Endodermal cell (in vitro differentiated cells): ENCODE results near the gene SLC6A8. TPM values are rescaled to one million over a fixed set of nuclear protein-coding genes. Genes with fewer than 3 reads are reported as not detected.
A peak's percentile ranks its signal among the peaks of the same experiment; 100 is the strongest.

Experiments
- DNase-seq: peaks from one replicate; pipeline ENCODE4 v3.0.0-alpha.2; 2017
- H3K27ac ChIP-seq: 2 replicates; pipeline ENCODE4 v1.5.1; 2013; ENCODE audit warnings: mild to moderate bottlenecking, low read depth, low read length, moderate library complexity
- H3K27me3 ChIP-seq: 2 replicates; pipeline ENCODE4 v1.6.1; 2013; ENCODE audit warnings: mild to moderate bottlenecking, low read length, moderate library complexity; ENCODE audit not compliant: insufficient read depth, control insufficient read depth, poor library complexity, severe bottlenecking
- H3K36me3 ChIP-seq: 2 replicates; pipeline ENCODE4 v1.7.0; 2013; ENCODE audit warnings: mild to moderate bottlenecking, low read length, moderate library complexity; ENCODE audit not compliant: control insufficient read depth, insufficient read depth
- H3K4me1 ChIP-seq: one replicate; pipeline ENCODE4 v1.7.0; 2013; ENCODE audit warnings: low read length; ENCODE audit not compliant: control insufficient read depth, insufficient read depth
- H3K4me3 ChIP-seq: 2 replicates; pipeline ENCODE4 v1.5.1; 2013; ENCODE audit warnings: mild to moderate bottlenecking, low read length, moderate library complexity
- H3K9ac ChIP-seq: 2 replicates; pipeline ENCODE4 v1.6.1; 2013; ENCODE audit warnings: mild to moderate bottlenecking, low read length, moderate library complexity; ENCODE audit not compliant: poor library complexity, severe bottlenecking; ENCODE audit errors: extremely low read depth
- H3K9me3 ChIP-seq: 2 replicates; pipeline ENCODE4 v1.6.1; 2013; ENCODE audit warnings: mild to moderate bottlenecking, low read length, moderate library complexity; ENCODE audit not compliant: control insufficient read depth
- H3K27ac Mint-ChIP-seq: 2 replicates; pipeline ENCODE4 v1.8.0; 2020; ENCODE audit warnings: mixed read lengths
- H3K27me3 Mint-ChIP-seq: 2 replicates; pipeline ENCODE4 v1.8.0; 2021; ENCODE audit warnings: mild to moderate bottlenecking, mixed read lengths; ENCODE audit not compliant: insufficient read depth
- H3K36me3 Mint-ChIP-seq: 2 replicates; pipeline ENCODE4 v1.8.0; 2020; ENCODE audit warnings: low read depth, mixed read lengths
- H3K4me1 Mint-ChIP-seq: 2 replicates; pipeline ENCODE4 v1.8.0; 2020; ENCODE audit warnings: mixed read lengths
- H3K4me3 Mint-ChIP-seq: 2 replicates; pipeline ENCODE4 v1.8.0; 2020; ENCODE audit warnings: mild to moderate bottlenecking, moderate library complexity, mixed read lengths
- H3K9me3 Mint-ChIP-seq: 2 replicates; pipeline ENCODE4 v1.8.0; 2020; ENCODE audit warnings: mild to moderate bottlenecking, mixed read lengths
- CTCF ChIP-seq: fragments of 200-600 bp; sonication (generic); conservative IDR thresholded peaks from 2 replicates; pipeline ENCODE4 v1.5.0; 2021; ENCODE audit warnings: antibody characterized with exemption, mild to moderate bottlenecking
- WGBS, 2 experiments: methylation state at CpG; one replicate each; pipeline versions ENCODE4 v1.1.5 to v1.1.7; 2013; ENCODE audit warnings: missing lambda C conversion rate in 2 of 2, mixed read lengths in 1 of 2; ENCODE audit not compliant: insufficient coverage in 1 of 2, insufficient read length in 1 of 2; 5-methylcytosine and 5-hydroxymethylcytosine counted together
- total RNA-seq, 2 donors: library from RNA; stranded (reverse); fragmentation: NEBNext Ultra II Directional in 1 of 2; extraction: Animal tissue kit (Norgen Biotek cat#: 25700) in 1 of 2; gene quantifications; 2 replicates in 1 of 2; 3 replicates in 1 of 2; pipeline ENCODE4 v1.2.1, GENCODE V29; 2021

Gene SLC6A8
- total RNA-seq, 2 donors from 2014 or later, result 57.6 to 121 TPM

- no peak overlapping the region for H3K4me3 Mint-ChIP-seq
- no peak overlapping the region for H3K9ac ChIP-seq
- no peaks in the 10 kb centered on the region for H3K9me3 ChIP-seq
- 58% methylated on average over 38 of the region's 53 CpGs; no CpG with 5 or more reads in 1 of the 2 experiments for WGBS, 2 experiments
- H3K4me1 ChIP-seq, result no peaks in the 10 kb centered on the region
- no peaks in the 10 kb centered on the region for H3K27me3 ChIP-seq
- no peak overlapping the region for H3K27ac ChIP-seq
- TF ChIP-seq CTCF, result no peak
- H3K4me1 Mint-ChIP-seq, result peaks cover 5% of the 10 kb centered on the region
- H3K9me3 Mint-ChIP-seq, result peaks cover 60% of the 10 kb centered on the region
- no peaks in the 10 kb centered on the region for H3K36me3 Mint-ChIP-seq
- no peak overlapping the region for H3K4me3 ChIP-seq
- H3K36me3 ChIP-seq, result no peaks in the 10 kb centered on the region
- peaks cover 24% of the 10 kb centered on the region for H3K27me3 Mint-ChIP-seq
- peak; percentile 55 for DNase-seq
- no peak overlapping the region for H3K27ac Mint-ChIP-seq
Measured at GRCh38 chrX:153672531-153673427, 14.9 kb upstream of the SLC6A8 start.

GRCh38 chrX:153673428-153674218 lies 14.1 kb upstream of the SLC6A8 start, which contains the start of gene PNCK:
Gene PNCK (minus strand): TSS chrX:153673813. CDS start chrX:153673076, 737 bp downstream.
- no peak within 1 kb of the TSS for H3K27ac Mint-ChIP-seq
- TF ChIP-seq CTCF, result no peak

GRCh38 chrX:153674219-153674851 lies 13.4 kb upstream of the SLC6A8 start:
- 72 to 84% methylated on average over 5 to 27 of the region's 27 CpGs for WGBS, 2 experiments
- H3K9me3 Mint-ChIP-seq, result peaks cover 63% of the 10 kb centered on the region
- Histone ChIP-seq H3K36me3 (no peaks in the 10 kb centered on the region), H3K27me3 (no peaks in the 10 kb centered on the region), H3K27ac (no peak overlapping the region), H3K9ac (no peak overlapping the region), H3K9me3 (no peaks in the 10 kb centered on the region), H3K4me3 (no peak overlapping the region), H3K4me1 (no peaks in the 10 kb centered on the region)
- H3K4me3 Mint-ChIP-seq, result peak overlapping the region; percentile 40
- DNase-seq, result peak; percentile 59
- H3K4me1 Mint-ChIP-seq, result peaks cover 5% of the 10 kb centered on the region
- no peak for TF ChIP-seq CTCF
- no peak overlapping the region for H3K27ac Mint-ChIP-seq
- H3K36me3 Mint-ChIP-seq, result no peaks in the 10 kb centered on the region
- peaks cover 26% of the 10 kb centered on the region for H3K27me3 Mint-ChIP-seq

More at GRCh38 chrX:153673428-153674218, 14.1 kb upstream of the SLC6A8 start, which contains the start of gene PNCK:
- H3K4me3 Mint-ChIP-seq, result peak within 1 kb of the TSS; percentile 40
- DNase-seq, result peak; percentile 59
- peaks cover 5% of the 10 kb centered on the region for H3K4me1 Mint-ChIP-seq
- no peak within 1 kb of the TSS for H3K4me3 ChIP-seq
- no peaks in the 10 kb centered on the region for H3K36me3 Mint-ChIP-seq
- WGBS, 2 experiments, result 13 to 37% methylated on average over 5 to 90 of the region's 98 CpGs
- no peaks in the 10 kb centered on the region for H3K27me3 ChIP-seq
- H3K4me1 ChIP-seq, result no peaks in the 10 kb centered on the region
- peaks cover 23% of the 10 kb centered on the region for H3K27me3 Mint-ChIP-seq
- H3K27ac ChIP-seq, result no peak within 1 kb of the TSS
- H3K9me3 ChIP-seq, result no peaks in the 10 kb centered on the region
- H3K9ac ChIP-seq, result no peak within 1 kb of the TSS
- H3K9me3 Mint-ChIP-seq, result peaks cover 58% of the 10 kb centered on the region
- H3K36me3 ChIP-seq, result no peaks in the 10 kb centered on the region
